SKM-1 (cell line): ENCODE results near the gene LAYN.

ENCODE experiments used
- DNase-seq: peaks from one replicate; lab custom pipeline; 2025; ENCODE audit not compliant: unreplicated experiment; lab: John Stamatoyannopoulos, UW

The LAYN gene

GRCh38 chr11:111531136-111531535 lies 9.4 kb upstream of the LAYN start:
- DNase-seq = no peak

GRCh38 chr11:111531687-111532364 lies 8.7 kb upstream of the LAYN start:
- DNase-seq = peak; percentile 15

- DNase-seq = no peak
Observed at GRCh38 chr11:111532365-111532709, 8.2 kb upstream of the LAYN start.

- DNase-seq = no peak
Observed at GRCh38 chr11:111535281-111535680, 5.2 kb upstream of the LAYN start.

GRCh38 chr11:111537336-111537860 lies 3.1 kb upstream of the LAYN start:
- no peak for DNase-seq

- no peak for DNase-seq
Observed at GRCh38 chr11:111538407-111539114, 2.0 kb upstream of the LAYN start.

- DNase-seq = no peak
Observed at GRCh38 chr11:111539426-111540113, 950 bp upstream of the LAYN start.

- no peak for DNase-seq
Observed at GRCh38 chr11:111540937-111541253, 375 bp downstream of the LAYN start.

- no peak for DNase-seq
Observed at GRCh38 chr11:111541254-111542061, 938 bp downstream of the LAYN start.

- no peak for DNase-seq
Observed at GRCh38 chr11:111542606-111543275, 2.2 kb downstream of the LAYN start.

- DNase-seq = no peak
Observed at GRCh38 chr11:111548525-111548924, 8.0 kb downstream of the LAYN start.

GRCh38 chr11:111549196-111549868 lies 8.8 kb downstream of the LAYN start:
- DNase-seq = no peak

GRCh38 chr11:111549869-111550203 lies 9.3 kb downstream of the LAYN start:
- DNase-seq = no peak

GRCh38 chr11:111550258-111550657 lies 9.7 kb downstream of the LAYN start:
- no peak for DNase-seq

GRCh38 chr11:111554532-111554931 lies 14.0 kb downstream of the LAYN start:
- no peak for DNase-seq

GRCh38 chr11:111555255-111555654 lies 14.7 kb downstream of the LAYN start:
- no peak for DNase-seq

- DNase-seq = no peak
Observed at GRCh38 chr11:111557425-111558111, 17.0 kb downstream of the LAYN start.

- no peak for DNase-seq
Observed at GRCh38 chr11:111559800-111560464, 19.4 kb downstream of the LAYN start.

- no peak for DNase-seq
Observed at GRCh38 chr11:111560800-111561199, 20.3 kb downstream of the LAYN start.
